GM21367 (cell line): ENCODE measurements around the gene PRKN.
"Not testable (repeated sequence)": the region's sequence is repeated elsewhere in the genome, so short reads cannot be mapped to it uniquely, and the experiment has no call there.

ENCODE experiments used
- ATAC-seq: cut with Tn5 transposase; IDR thresholded peaks from one replicate; pipeline ENCODE4 v1.9.1; 2021; ENCODE audit not compliant: unreplicated experiment

PRKN gene

DNA sequence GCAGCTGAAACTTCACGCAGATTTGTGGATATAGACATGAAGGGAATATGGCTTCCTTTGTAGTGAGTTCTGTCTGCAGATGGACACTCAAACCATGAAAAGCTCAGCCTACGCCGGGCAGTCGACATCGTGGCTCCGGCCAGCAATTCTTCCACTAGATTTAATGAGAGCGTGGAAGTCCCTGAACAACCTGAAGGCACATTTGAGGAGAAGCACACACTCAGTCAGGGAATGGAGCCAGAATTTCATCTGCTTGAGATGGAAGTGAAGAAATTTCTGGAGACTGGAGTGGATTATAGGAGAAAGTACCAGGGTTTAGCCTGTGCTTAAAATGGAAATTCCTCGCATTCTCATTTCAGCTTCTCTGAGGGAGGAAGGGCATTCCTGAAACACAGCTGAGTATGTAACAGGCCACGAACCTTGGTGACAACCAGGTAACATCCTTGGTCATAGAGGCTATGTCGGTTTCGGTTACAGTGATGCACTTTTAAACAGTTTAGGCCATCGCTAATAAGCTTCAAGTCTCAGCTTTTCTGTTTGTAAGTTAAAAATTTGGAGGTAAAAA is 1373.2 kb downstream of the PRKN start:
- ATAC-seq = no peak

DNA sequence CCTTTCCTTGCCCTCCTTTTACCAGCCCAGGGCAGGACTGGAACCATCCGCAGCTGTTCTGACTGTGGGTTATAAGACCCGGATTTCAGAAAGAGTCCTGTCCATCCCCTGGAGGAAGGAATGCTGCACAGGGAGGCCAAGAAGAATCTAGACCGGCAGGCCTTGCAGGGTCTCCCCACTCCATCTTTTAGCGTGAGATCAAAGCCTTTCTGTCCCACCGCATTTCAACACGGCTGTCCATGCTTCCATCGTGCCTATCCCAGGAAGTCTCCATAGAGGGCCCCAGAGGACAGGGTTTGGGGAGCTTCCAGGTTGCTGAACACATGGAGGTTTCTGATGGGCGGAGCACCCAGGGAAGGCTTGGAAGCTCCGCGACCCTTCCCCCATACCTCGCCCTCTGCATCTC is 1374.4 kb downstream of the PRKN start:
- no peak for ATAC-seq

DNA sequence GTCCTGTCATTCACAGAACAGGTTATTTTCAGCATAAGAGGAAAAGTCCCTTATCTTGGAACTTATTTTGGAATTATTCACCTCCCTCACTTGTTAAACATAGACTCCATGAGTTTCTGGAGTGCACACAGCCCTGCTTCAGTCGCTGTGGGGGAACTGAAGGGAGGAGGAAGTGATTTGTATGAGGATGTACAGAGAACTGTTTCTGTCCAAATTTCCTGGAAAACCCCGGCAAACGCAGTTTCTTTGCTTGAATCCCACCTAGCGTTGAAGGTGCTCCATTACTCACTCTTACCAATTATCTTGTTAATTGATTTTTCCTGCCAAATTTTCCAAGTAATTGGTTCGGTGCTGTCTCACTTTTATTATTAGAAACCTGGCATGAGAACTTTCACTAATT is 1375.7 kb downstream of the PRKN start:
- ATAC-seq = no peak

DNA sequence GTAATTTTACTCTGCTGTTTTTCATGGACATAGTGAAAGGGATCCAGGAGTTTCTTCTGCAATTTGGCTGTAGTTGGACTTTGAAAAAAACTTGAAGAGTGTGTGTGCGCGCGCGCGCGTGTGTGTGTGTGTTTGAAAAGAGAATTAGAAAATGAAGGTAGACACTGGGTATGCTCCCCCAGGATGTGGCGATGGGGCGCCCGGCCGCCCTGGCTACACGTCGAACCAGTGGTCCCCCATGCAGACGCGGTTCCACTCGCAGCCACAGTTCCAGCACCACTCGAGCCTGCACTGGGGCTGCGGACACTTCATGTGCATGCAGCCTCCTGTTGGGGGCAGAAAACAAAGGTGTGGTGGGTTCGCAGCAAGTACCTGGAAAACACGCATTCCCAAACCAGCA is 1377.7 kb downstream of the PRKN start:
- ATAC-seq = no peak

DNA sequence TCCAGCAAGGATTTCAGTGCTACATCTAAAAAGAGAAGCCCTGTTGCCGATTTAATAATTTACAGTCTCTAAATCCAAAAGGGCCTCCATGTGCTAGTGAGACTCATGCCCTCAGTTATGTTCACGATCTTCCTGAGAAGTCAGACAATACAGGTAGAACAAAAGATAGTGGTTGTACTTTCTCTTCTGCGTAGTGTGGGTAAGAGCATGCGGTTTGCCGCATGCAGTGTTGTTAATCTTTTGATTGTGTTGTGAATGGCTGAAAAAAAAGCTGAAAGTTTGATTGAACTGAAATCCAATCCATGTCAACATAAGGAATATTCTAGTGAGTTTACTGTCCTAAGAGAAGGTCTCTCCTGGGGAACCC is 1379.0 kb downstream of the PRKN start:
- no peak for ATAC-seq

DNA sequence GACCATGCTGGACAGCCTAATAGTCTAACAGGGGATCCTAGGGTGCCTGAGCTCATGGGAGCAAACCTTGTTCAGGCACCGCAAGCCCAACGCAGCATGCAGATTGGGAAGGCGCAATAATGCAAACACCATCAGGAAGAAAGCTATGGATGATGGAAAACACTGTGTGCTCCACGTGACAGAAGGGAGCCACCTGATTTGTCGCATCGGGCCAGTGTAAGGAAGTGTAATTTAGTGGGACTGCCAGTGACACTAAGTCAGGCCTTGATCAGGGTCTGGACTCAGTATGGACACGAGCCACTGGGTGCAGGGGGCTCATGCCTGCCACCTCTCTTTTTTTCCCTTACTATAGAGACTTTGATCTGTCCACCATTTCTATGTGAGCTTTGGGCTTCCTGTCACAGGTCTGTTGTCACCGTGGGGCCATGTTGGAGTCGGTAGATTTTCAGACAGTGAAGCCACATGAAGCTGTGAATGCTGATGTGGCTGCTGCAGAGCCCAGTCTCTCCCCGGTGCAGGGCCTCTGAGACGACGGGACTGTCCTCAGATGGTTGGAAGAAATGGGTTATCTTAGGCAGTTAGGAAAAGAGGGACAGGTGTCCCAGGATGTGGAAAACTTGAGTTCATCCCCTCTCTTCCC is 1379.5 kb downstream of the PRKN start:
- ATAC-seq = no peak

DNA sequence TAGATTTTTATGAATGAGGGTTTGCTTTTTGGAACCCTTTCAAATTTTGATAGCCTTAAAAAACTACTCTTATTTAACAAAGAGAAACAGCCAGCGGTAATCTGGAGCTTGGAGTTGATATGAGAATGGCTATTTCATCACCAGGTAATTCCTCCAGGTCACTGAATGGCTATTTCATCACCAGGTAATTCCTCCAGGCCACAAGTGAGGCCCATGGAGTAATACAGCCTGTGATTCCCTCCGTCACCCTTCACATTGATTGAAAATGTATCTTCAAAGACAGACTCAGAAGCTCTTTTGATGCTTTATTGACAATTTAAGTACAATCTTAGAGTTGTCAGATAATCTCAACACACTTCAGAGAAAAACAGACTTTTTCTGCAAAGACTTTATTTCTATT is 1380.4 kb downstream of the PRKN start:
- no peak for ATAC-seq

DNA sequence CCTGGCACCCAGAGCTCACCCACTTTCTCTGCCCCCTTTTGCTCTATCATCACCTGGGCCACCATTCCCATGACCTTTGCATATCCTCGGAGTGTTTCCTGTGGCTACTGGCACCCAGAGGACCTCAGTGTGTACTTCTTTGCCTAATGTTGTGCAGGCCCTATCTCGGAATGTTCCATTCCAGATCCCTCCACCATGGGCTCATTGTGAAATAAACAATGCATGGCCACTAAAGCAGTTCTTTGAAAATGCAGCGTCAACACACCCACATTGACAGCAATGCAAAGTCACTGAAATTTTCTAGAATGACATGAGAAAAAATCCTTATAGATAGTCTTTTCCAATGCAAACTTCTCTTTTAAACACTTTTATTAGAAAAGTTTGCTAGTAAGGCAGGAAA is 1380.8 kb downstream of the PRKN start:
- no peak for ATAC-seq

DNA sequence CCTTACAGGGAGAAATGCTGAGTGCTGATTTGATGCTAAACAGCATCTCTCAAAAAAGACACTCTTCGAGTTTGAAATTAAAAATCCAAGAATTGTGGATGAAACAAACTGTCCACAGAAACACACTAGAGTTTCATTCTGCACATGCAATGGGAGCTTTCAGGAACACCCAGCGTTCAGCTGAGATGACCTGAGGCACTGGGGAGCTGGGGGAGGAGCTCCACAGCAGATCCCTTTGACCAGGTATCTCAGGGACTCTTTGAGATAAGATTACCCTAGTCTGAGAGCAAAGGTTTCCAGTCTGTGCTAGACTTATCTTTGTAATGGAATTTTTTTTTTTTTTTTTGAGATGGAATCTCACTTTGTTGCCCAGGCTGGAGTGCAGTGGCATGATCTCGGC is 1382.9 kb downstream of the PRKN start:
- ATAC-seq = no peak

DNA sequence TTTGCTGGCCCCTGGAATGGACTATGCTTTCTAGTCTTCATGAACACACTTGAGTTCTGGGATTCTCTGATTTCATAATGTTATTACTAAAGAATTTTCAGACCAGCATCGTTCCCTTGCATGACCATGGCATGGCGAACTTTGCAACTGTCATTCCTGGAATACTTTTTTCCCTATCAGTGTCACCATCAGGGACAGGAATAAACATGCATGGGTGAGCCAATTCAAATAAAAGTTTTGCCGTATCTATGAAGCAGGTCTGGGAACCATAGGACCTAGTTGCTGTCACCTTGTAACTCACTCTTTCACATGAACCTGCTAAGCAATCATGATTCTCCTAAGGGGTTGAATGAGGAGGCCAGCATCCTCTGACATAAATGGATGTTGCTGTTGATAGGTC is 1385.5 kb downstream of the PRKN start:
- ATAC-seq = no peak

DNA sequence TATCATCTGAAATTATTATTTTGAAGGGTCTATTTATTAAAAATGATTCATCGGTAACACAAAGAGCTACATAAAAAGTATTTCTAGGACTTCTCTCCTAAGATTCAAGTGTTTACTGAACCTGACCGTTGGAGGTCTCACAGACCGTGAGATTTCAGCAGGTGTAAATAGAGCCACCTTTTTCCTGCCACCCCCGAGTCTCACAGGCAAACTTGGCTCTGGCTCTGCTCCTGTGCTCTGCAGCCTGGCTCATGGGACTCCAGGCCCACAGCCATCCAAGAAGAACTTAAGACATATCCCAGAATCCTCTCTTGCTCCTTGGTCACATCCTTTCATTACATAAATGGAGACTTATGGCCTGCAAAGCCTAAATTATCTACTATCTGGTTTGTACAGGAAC is 1385.9 kb downstream of the PRKN start:
- no peak for ATAC-seq

DNA sequence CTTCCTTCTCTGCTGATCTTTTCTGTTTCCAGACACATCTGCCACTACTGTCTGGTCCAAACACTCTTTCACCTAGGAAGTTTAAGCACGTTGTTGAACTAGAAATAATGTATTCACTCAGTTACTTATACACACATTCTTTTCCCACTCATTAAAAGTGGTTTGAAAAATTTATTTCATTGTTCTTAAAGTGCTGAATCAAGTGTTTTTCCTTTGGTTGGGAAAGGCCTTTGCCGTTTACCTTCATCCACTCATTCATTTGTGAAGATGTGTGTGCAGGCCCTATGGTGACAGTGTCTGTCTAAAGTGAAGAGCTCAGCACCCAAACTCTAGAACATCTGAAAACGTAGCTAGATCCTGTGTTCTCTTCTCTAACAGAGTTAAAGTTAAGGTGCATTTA is 1389.6 kb downstream of the PRKN start:
- no peak for ATAC-seq

DNA sequence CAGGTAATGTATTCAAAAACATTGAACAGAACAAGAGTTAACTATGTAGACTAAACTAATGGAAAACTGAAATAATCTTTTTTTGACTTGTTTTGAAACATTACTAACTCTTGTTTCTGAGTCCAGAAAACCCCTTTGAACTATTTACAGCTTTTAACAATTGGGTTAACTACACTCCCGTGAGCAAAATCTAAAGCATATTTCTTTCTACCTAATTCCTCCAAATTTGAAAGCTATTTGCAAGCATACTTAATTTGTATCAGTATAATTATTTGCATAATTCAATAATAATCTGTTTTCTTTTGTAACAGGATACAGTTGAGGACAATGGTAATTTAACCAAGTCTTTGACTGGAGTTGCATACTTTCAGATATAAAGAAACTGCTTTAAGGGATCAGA is 1391.1 kb downstream of the PRKN start:
- ATAC-seq = no peak

DNA sequence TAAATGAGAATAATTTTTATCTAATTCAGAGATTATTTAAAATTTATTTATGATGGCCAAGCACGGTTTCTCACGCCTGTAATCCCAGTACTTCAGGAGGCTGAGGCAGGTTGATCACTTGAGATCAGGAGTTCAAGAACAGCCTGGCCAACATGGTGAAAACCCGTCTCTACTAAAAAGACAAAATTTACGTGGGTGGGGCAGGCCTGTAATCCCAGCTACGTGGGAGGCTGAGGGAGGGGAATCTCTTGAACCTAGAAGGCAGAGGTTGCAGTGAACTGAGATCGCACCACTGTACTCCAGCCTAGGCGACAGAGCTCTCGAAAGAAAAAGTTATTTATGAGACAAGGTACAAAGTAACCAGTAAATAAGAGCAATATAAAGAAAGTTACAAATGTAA is 1394.2 kb downstream of the PRKN start:
- ATAC-seq = no peak

DNA sequence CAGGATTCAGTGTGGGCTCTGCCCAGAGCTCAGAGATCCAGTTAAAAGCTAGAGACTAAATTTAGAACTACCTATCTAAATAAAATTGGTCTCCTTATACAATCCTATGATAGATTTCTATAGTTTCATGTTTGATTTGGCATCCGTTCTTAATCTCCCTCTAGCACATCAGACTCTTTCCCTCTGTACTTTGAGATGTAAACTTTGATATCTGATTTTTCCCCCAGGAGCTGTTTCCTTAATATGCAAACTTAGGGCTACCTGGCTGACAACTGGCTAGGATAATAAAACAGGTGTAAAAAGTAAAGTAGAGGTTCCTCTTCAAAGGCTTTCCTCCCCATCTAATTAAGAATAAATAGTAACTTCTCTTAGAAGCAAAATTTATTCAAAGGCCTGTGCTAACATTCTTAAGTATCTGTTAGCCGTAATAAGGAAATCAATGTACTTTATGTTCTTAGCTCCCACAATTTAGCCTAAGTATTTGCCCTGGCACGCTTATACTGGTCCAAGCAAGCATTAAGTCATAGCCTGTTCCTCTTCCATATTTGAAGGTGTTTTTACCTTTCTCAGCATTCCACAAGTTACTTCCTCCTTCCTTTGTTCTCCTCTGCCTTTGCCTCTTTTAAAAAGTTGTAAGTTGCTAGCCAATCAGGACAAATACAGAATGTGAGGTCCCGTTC is 1396.0 kb downstream of the PRKN start:
- ATAC-seq = not testable (repeated sequence)

DNA sequence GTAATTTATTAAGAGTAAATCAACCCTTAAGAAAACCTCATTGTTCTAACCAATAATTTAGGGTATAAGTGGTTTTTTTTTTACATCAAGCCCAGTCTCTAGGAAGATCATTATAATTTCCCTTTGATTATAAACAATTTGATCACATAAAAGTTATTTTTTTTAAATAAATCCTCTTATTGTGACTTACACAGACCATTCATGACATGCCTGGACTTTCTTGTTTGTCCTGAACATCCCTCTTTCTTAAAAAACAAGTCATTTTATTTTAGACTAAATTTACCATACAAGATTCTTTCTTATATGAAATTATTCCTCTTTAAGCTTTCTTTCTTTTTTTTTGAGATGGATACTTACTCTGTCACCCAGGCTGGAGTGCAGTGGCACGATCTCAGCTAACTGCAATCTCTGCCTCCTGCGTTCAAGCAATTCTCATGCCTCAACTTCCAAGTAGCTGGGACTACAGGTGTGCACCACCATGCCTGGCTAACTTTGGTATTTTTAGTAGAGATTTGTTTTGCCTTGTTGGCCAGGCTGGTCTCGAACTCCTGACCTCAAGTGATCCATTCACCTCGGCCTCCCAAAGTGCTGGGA is 1400.1 kb downstream of the PRKN start:
- ATAC-seq = no peak

DNA sequence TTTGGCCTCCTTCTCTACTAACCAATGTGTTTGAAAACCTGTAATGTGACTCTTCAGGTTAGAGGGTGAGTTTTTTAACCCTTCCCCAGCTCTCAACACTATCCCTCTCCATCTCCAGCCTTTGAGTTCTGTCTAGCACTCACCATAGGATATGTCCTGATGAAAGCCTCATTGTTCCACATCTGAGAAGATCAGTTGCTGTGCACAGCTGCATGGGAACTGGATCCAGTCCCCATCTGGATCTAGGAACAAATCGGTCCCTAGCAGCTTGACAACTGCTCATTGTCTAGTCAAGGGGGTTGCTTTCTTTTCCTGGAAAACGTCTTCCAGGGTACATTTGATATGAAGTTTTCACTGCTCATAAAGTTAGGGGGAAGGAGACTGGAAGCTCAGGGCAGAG is 1408.3 kb downstream of the PRKN start:
- no peak for ATAC-seq

DNA sequence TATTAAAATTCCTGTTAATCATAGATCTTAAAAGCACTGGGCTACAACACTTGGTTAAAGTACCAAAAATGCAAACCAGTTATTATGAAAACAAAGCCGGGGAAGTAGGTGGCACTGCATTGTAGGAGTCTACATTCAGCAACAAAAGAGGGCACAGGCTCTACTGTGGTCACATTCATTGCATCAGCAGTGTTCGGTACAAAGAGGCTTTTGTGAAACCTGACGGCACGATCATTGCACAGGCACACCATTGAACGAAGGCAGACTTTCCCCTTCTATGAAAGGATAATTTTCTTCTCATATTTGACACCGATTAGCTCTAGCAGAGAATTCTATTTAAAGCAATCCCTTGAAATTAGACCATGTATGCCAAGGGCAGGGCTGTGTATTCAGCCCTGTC is 1409.1 kb downstream of the PRKN start:
- no peak for ATAC-seq

DNA sequence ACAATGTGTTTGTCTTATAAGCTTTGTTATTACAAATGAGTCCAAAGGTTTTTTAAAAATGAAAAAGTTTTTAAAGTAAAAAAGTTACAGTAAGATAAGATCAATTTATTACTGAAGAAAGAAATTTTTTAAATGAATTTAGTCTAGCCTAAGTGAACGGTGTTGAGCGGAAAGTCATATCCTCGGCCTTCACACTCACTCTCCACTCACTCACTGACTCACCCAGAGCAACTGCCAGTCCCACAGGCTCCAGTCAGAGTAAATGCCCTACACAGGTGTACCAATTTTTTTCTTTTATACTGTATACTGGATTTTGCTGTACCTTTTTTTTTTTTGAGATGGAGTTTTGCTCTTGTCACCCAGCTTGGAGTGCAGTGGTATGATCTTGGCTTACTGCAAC is 1411.0 kb downstream of the PRKN start:
- ATAC-seq = no peak

DNA sequence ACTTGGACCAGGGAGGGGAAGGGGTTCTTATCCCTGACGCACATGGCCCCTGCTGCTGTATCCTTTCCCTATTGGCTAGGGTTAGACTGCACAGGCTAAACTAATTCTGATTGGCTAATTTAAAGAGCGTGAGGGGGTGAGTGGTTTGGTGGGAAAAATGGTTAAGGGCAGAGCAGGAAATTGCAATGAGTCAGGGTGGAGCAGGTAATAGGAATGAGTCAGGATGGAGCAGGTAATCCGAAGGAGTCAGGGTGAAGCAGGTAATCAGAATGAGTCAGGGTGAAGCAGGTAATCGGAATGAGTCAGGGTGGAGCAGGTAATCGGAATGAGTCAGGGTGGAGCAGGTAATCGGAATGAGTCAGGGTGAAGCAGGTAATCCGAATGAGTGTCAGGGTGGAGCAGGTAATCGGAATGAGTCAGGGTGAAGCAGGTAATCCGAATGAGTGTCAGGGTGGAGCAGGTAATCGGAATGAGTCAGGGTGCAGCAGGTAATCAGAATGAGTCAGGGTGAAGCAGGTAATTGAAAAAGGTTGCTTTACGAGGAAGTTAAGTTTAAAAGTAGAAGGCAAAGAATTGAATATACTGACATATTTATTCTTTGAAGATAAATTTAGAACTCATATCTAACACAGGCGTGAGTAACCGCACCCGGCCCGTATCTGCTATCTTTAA is 1412.2 kb downstream of the PRKN start:
- ATAC-seq = not testable (repeated sequence)

DNA sequence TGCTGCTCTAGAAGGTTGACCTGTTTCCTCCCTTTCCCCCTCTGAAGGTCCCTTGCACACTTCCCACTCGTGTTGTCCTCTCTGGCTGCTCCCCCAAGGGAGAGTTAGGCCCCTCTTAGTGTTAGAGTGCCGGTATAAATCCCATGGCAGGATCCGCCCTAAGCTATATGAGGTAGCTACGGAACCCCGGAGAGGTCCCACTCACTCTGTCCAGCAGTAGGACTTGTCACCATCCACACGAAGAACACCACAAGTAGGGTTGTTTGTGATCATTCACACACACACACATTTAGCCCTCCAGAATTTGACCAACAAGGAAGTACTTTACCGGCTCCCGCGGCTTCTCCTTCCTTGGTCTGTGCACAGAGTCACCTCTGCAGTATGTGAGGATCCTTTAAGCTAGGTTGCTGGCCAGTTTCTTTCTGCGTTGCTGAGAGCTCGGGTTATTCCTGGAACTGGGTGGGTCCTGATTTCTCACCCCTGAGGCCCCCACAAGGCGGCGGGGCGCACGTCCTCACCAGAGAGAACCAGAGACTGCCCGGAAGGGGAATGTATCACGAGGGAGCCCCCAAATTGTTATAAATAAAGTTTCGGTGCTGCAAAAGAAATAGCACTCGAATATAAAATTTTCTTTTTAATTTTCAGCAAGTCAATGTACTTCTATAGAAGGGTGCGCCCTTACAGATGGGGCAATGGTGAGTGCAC is 1412.9 kb downstream of the PRKN start:
- ATAC-seq = not testable (repeated sequence)
